Left ventricle myocardium inferior (tissue), 1 donor: ENCODE data around the gene PTPRM. TPM values are rescaled to one million over a fixed set of nuclear protein-coding genes. Genes with fewer than 3 reads are reported as not detected.

Source experiments
- DNase-seq: peaks from one replicate; pipeline ENCODE4 v3.0.0-alpha.2; 2020
- H3K27ac ChIP-seq: fragments of 200-600 bp; replicated peaks from 2 replicates; pipeline ENCODE4 v1.8.0; 2021
- H3K27me3 ChIP-seq: fragments of 200-600 bp; 2 replicates; pipeline ENCODE4 v1.8.0; 2021; ENCODE audit warnings: low read depth
- H3K36me3 ChIP-seq: fragments of 200-600 bp; 2 replicates; pipeline ENCODE4 v1.8.0; 2021
- H3K4me1 ChIP-seq: fragments of 200-600 bp; 2 replicates; pipeline ENCODE4 v1.8.0; 2021
- H3K4me3 ChIP-seq: fragments of 200-600 bp; 2 replicates; pipeline ENCODE4 v1.8.0; 2021; ENCODE audit warnings: mild to moderate bottlenecking, moderate library complexity
- H3K9me3 ChIP-seq: fragments of 200-600 bp; replicated peaks from 2 replicates; pipeline ENCODE4 v1.8.0; 2021
- CTCF ChIP-seq: fragments of 200-600 bp; IDR thresholded peaks from 2 replicates; pipeline ENCODE4 v1.8.0; 2021; ENCODE audit warnings: antibody characterized with exemption, mild to moderate bottlenecking, borderline replicate concordance
- intact Hi-C: fragments of 100-400 bp; cut with micrococcal nuclease; formaldehyde crosslinking; loops from one replicate; pipeline ENCODE4 v1.11.0; 2022
- total RNA-seq: library from RNA; stranded (reverse); fragmentation: NEBNext Ultra II Directional; extraction: Animal tissue kit (Norgen Biotek cat#: 25700); gene quantifications from one replicate; pipeline ENCODE4 v1.2.1, GENCODE V29; 2021
- donor health status: DM: no; HTN: yes; CAD: no; lungs with severe emphysema.

Gene PTPRM
- total RNA-seq, 1 donor from 2014 or later, result 132 TPM

DNA sequence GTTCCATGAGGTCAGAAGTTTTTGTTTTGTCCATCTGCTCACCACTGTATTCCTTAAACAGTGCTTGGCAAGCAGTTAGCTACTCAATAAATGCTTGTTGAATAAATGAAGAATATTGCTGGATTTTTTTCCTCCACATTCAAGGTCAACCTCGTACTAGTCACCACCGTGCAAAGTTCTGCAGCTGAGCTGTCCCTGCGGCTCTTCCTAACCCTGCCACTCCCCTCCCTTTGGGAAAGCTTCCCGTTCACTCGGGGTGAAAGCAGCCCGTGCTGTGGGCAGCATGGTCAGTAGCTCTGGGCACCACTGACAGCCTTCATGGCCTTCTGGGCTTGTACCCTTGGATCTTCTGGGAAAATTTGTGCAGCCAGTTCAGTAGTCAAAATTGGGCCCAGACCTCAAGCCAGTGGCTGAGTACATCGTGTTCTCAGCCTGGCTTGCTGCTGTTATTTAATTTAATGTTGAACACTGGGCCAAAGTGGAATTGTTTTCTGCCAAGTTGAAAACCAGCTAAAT, 572.8 kb downstream of the PTPRM start:
- peaks cover 62% of the 10 kb centered on the region for H3K4me1 ChIP-seq
- peak overlapping the region; percentile 88 for H3K27ac ChIP-seq
- no peak overlapping the region for H3K4me3 ChIP-seq
- H3K27me3 ChIP-seq, result no peaks in the 10 kb centered on the region
- H3K9me3 ChIP-seq, result no peaks in the 10 kb centered on the region
- peaks cover 7% of the 10 kb centered on the region for H3K36me3 ChIP-seq
- TF ChIP-seq CTCF, result no peak
- intact Hi-C loops, result no loop called here
- peak; percentile 37 for DNase-seq

DNA sequence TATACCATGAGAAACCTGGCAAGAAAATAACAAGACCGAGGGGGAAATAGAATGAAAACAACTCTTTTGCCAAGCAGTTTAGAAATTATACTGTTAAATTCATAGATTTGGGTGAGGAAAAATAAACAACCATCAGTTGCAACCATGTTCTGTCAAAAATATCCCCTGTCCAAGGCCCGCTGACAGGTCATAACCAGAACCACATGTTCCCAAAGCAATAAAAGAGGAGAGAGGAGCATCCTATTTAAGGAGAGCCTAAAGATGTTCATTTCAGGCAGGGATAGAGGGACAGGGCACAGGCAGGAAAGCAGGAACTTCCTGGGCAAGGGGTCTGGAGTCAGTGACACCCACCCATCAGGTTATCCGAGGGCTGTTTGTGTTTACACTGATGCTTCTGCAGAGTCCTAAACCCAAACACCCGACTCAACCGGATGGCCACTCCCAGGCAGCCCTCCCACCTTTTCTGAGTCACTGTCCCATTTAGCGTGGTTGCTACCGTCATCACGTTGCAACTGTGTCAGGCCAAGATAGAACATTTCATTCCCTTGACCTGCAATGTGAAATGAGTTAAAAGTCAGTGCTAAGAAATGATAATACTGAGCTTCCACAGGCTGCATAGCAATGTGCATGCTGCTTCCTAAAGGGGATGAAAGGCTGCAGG, 573.9 kb downstream of the PTPRM start:
- TF ChIP-seq CTCF, result no peak
- Histone ChIP-seq H3K4me1 (peaks cover 62% of the 10 kb centered on the region), H3K27me3 (no peaks in the 10 kb centered on the region), H3K27ac (peak overlapping the region; percentile 88), H3K36me3 (peaks cover 16% of the 10 kb centered on the region), H3K4me3 (no peak overlapping the region), H3K9me3 (peaks cover 7% of the 10 kb centered on the region)
- DNase-seq, result peak; percentile 51
- intact Hi-C loops, result no loop called here

DNA sequence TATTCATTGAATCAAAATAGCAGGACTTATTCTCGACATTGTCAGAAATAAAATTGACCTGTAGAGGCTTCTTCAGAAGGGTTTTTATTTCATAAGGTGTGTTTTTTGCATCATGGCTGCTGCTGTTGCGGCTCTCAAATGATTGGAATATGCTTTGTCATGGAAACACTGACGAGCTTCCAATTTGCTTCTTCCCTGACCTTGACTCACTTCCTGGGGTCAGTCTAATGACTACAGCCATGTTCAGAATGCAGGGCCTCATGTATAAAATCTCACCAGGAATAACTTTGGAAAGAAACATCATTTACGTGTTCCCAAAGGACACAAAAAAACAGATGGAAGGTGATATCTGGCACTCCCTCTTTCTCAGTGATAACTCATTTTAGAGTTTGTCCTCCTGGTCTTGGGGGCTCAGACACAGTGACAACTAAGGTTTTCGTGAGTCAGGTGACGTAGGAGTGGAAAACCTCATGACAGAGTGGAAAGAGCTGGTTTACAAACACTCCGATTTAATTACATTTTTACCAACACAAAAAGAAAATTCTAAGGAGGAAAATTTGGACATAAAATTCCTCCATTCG, 575.1 kb downstream of the PTPRM start:
- intact Hi-C loops, result no loop called here
- Histone ChIP-seq H3K27ac (peak overlapping the region; percentile 88), H3K9me3 (peaks cover 15% of the 10 kb centered on the region), H3K27me3 (no peaks in the 10 kb centered on the region), H3K4me1 (peaks cover 58% of the 10 kb centered on the region), H3K4me3 (no peak overlapping the region), H3K36me3 (peaks cover 16% of the 10 kb centered on the region)
- no peak for DNase-seq
- TF ChIP-seq CTCF, result no peak

- H3K9me3 ChIP-seq, result peaks cover 15% of the 10 kb centered on the region
- H3K27me3 ChIP-seq, result no peaks in the 10 kb centered on the region
- H3K4me3 ChIP-seq, result no peak overlapping the region
- H3K27ac ChIP-seq, result peak overlapping the region; percentile 88
- intact Hi-C loops, result no loop called here
- TF ChIP-seq CTCF, result no peak
- DNase-seq, result no peak
- peaks cover 16% of the 10 kb centered on the region for H3K36me3 ChIP-seq
- H3K4me1 ChIP-seq, result peaks cover 56% of the 10 kb centered on the region
Observed at GRCh38 chr18:8142932-8143331, 575.8 kb downstream of the PTPRM start.

DNA sequence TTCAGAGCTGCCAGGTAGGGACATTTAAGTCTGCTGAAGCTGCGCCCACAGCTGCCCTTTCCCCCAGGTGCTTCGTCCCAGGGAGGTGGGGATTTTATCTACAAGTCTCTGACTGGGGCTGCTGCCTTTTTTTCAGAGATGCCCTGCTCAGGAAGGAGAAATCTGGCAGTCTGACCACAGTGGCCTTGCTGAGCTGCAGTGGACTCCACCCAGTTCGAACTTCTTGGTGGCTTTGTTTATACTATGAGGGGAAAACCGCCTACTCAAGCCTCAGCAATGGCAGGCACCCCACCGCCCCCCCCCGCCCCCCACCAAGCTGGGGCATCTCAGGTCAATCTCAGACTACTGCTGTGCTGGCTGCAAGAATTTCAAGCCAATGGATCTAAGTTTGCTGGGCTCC, 584.1 kb downstream of the PTPRM start:
- Histone ChIP-seq H3K36me3 (no peaks in the 10 kb centered on the region), H3K9me3 (peaks cover 7% of the 10 kb centered on the region), H3K27me3 (no peaks in the 10 kb centered on the region), H3K27ac (no peak overlapping the region), H3K4me1 (peaks cover 22% of the 10 kb centered on the region), H3K4me3 (no peak overlapping the region)
- no peak for DNase-seq
- intact Hi-C loops, result no loop called here
- no peak for TF ChIP-seq CTCF
